NCI-H2196 treated with DMSO at 0.1 percent for 48 hours (cell line): ENCODE measurements around the gene PDE11A.

Experiments used
- DNase-seq: peaks from one replicate; lab custom pipeline; 2025; ENCODE audit not compliant: unreplicated experiment; lab: John Stamatoyannopoulos, UW

The PDE11A gene

GRCh38 chr2:177705511-177706173 is 366.9 kb downstream of the PDE11A start:
- DNase-seq: no peak

- no peak for DNase-seq
Measured at GRCh38 chr2:177703159-177703558, 369.4 kb downstream of the PDE11A start.

GRCh38 chr2:177698281-177698680 is 374.3 kb downstream of the PDE11A start:
- no peak for DNase-seq

GRCh38 chr2:177694348-177694747 is 378.2 kb downstream of the PDE11A start:
- DNase-seq: no peak

GRCh38 chr2:177693658-177694339 is 378.8 kb downstream of the PDE11A start:
- DNase-seq: no peak

- no peak for DNase-seq
Measured at GRCh38 chr2:177692783-177693269, 379.8 kb downstream of the PDE11A start.

- no peak for DNase-seq
Measured at GRCh38 chr2:177692042-177692782, 380.4 kb downstream of the PDE11A start.

- DNase-seq: no peak
Measured at GRCh38 chr2:177691177-177691576, 381.4 kb downstream of the PDE11A start.

- no peak for DNase-seq
Measured at GRCh38 chr2:177689623-177690022, 383.0 kb downstream of the PDE11A start.

GRCh38 chr2:177688844-177689243 is 383.7 kb downstream of the PDE11A start:
- no peak for DNase-seq

GRCh38 chr2:177683661-177684069 is 388.9 kb downstream of the PDE11A start:
- no peak for DNase-seq

GRCh38 chr2:177682836-177683660 is 389.5 kb downstream of the PDE11A start:
- no peak for DNase-seq

- DNase-seq: no peak
Measured at GRCh38 chr2:177682006-177682405, 390.6 kb downstream of the PDE11A start.

GRCh38 chr2:177680866-177681712 is 391.5 kb downstream of the PDE11A start:
- DNase-seq: no peak

- no peak for DNase-seq
Measured at GRCh38 chr2:177679611-177680605, 392.7 kb downstream of the PDE11A start.

- no peak for DNase-seq
Measured at GRCh38 chr2:177678939-177679338, 393.6 kb downstream of the PDE11A start.

- DNase-seq: no peak
Measured at GRCh38 chr2:177676636-177677035, 395.9 kb downstream of the PDE11A start.

- DNase-seq: no peak
Measured at GRCh38 chr2:177675825-177676224, 396.8 kb downstream of the PDE11A start.

GRCh38 chr2:177675350-177675821 is 397.2 kb downstream of the PDE11A start:
- DNase-seq: no peak
